Measurements from ENCODE around the gene ABHD2.

Gene ABHD2

GRCh38 chr15:89129123-89129815, 41.0 kb downstream of the ABHD2 start:
- TF ChIP-seq GATA3 (IDR thresholded peaks at IDR 0.05; ENCODE audit: low read depth, low read length), result no peak
- TF ChIP-seq GATA2 (IDR thresholded peaks at IDR 0.05; ENCODE audit: low read depth, low read length), result no peak

DNA sequence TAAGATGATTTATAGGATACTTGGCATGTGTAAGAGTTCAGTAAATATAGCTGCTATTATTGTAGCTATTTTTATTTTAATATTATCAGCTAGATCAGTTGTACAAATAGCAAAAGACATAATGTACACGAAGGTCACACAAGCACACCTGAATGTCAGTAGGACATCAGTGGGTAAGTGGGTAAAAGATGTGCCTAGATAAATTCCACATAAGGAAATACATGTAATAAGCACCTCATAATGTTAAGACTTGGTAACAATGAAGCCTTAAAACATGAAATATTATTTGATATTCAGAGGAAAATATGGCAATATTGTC, 41.5 kb downstream of the ABHD2 start:
- no peak for TF ChIP-seq GATA2 (IDR thresholded peaks at IDR 0.05; ENCODE audit: low read depth, low read length)
- no peak for TF ChIP-seq GATA3 (IDR thresholded peaks at IDR 0.05; ENCODE audit: low read depth, low read length)

DNA sequence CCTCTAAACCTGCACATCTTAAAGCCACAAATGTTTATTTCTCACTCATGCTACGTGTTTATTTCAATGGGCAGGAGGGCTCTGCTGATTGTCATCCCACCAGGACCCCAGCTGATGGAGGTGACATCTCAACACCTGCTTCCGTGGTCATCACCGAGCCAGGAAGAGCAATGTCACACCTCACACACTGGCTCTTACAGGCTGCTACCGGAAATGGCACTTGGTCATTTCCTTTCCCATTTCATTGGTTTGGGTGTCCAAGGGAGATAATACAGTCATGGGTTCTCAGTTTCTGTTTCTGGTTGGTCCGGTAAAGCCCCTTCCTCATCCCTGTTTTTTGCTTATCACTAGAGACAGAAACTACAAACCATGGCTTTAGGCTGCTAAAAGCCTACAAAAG, 41.9 kb downstream of the ABHD2 start:
- TF ChIP-seq GATA3 (IDR thresholded peaks at IDR 0.05; ENCODE audit: low read depth, low read length) (no peak), GATA2 (IDR thresholded peaks at IDR 0.05; ENCODE audit: low read depth, low read length) (no peak)

DNA sequence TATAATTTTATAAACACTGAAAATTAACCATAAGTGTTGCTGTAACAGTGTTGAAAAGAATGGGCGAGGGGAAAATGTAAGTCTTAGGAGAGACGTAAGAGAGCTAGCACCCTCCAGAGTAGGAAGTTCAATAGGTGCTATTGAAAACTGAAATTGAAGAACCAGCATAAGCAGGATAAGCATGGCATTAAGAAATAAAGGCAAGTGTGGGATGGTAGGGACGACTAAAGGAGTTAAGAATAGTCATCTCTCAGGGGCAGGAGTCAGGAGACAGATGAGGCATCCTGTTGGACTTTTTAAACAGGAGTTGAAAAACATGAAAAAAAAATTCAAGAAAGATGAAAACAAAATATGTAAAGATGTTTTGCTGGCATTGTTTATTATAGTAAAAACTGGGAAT, 43.5 kb downstream of the ABHD2 start:
- TF ChIP-seq GATA3 (IDR thresholded peaks at IDR 0.05; ENCODE audit: low read depth, low read length) (no peak), GATA2 (IDR thresholded peaks at IDR 0.05; ENCODE audit: low read depth, low read length) (no peak)

GRCh38 chr15:89132611-89133507, 44.6 kb downstream of the ABHD2 start:
- TF ChIP-seq GATA3 (IDR thresholded peaks at IDR 0.05; ENCODE audit: low read depth, low read length), result no peak
- TF ChIP-seq GATA2 (IDR thresholded peaks at IDR 0.05; ENCODE audit: low read depth, low read length), result no peak

- TF ChIP-seq GATA2 (IDR thresholded peaks at IDR 0.05; ENCODE audit: low read depth, low read length), result no peak
- TF ChIP-seq GATA3 (IDR thresholded peaks at IDR 0.05; ENCODE audit: low read depth, low read length), result no peak
These were observed 48.0 kb downstream of the ABHD2 start for GRCh38 chr15:89136078-89136806.

GRCh38 chr15:89136818-89137772, 48.8 kb downstream of the ABHD2 start:
- TF ChIP-seq GATA2 (IDR thresholded peaks at IDR 0.05; ENCODE audit: low read depth, low read length) (no peak), GATA3 (IDR thresholded peaks at IDR 0.05; ENCODE audit: low read depth, low read length) (no peak)

DNA sequence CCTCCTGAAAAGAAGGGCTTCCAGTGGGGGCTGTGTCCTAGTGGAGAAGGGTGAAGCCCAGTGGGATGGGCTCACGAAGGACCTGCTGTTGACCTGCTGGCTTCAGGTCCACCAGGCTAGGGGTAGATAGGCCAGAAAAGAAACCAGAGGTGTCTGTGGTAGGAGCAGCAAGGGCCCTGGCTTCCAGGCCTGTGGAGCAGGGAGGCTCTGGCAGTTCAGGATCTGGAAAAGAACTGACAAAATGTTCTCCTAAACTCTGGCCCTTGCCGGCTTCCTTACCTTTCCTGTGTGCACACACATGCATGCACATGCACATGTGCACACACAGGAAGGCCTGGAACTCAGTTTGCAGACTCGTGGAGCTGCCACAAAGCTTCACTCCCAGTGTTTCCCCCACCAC, 49.7 kb downstream of the ABHD2 start:
- TF ChIP-seq GATA3 (IDR thresholded peaks at IDR 0.05; ENCODE audit: low read depth, low read length) (no peak), GATA2 (IDR thresholded peaks at IDR 0.05; ENCODE audit: low read depth, low read length) (no peak)

DNA sequence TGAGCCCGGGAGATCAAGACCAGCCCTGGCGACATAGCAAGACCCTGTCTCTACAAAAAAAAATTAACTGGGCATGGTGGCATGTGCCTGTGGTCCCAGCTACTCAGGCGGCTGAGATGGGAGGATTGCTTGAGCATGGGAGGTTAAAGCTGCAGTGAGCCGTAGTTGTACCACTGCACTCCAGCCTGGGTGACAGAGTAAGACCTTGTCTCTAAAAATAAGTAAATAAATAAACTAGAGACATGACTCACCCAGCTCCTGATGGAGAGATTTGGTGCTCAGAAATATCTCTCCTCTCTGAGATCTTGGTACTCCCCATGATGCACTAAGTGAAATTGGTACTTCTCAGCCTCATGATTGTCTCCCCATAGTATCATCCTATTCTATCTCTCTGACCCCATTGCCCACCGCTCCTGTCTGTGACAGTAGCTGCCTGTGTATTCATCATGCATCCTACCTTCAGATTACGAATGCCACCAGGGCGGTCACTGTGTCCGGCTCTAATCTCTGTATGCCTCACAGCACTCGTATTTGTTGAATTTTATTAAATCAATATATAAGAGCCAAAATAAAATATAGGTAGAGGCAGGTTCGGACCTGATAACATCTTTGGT, 50.9 kb downstream of the ABHD2 start:
- no peak for TF ChIP-seq GATA3 (IDR thresholded peaks at IDR 0.05; ENCODE audit: low read depth, low read length)

- no peak for TF ChIP-seq GATA2 (IDR thresholded peaks at IDR 0.05; ENCODE audit: low read depth, low read length)
- no peak for TF ChIP-seq GATA3 (IDR thresholded peaks at IDR 0.05; ENCODE audit: low read depth, low read length)
These were observed 51.6 kb downstream of the ABHD2 start for GRCh38 chr15:89139613-89140499.

DNA sequence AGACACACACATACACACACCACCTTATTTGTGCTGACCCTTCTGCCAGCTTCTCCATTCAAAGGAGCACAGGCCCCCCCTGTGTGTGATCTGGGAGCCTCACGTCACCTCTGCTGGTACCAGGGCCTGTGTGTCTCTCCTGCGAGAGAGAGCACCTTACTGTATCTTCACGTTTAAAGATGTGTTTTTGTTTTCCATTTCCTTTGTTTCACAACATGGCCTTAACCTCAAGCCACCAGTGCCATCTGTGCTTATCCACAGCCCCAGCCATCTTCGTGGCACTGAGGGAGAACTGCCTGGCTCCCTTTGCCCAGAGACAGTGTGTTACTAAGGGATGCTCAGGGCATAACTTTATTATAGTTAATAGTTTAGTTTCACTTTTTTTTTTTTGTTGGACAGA, 52.3 kb downstream of the ABHD2 start:
- no peak for TF ChIP-seq GATA2 (IDR thresholded peaks at IDR 0.05; ENCODE audit: low read depth, low read length)
- TF ChIP-seq GATA3 (IDR thresholded peaks at IDR 0.05; ENCODE audit: low read depth, low read length), result no peak

DNA sequence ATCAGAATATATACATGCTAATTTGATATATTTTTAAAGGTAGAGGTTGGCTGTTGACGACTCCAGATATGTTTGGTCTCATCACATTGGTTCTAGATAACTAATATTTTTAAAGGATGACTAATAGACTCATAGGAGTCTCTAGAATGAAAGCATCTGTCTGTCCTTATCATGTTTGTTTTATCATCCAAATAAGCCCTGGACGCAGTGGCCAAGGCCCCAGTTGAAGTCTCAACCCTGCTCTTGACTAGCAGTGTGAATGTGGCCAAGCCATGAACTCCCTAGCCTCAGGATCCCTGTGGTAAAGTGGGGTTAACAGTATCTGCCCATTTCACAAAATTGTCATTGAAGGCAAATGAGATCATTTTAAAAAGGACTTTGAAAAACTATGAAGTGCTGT, 53.6 kb downstream of the ABHD2 start:
- TF ChIP-seq GATA3 (IDR thresholded peaks at IDR 0.05; ENCODE audit: low read depth, low read length) (no peak), GATA2 (IDR thresholded peaks at IDR 0.05; ENCODE audit: low read depth, low read length) (no peak)
